Measurements from ENCODE around the gene WBP2NL. TPM values are rescaled to one million over a fixed set of nuclear protein-coding genes. Genes with fewer than 3 reads are reported as not detected.

Gene WBP2NL
- total RNA-seq, 2 donors from 2014 or later: 3.9 to 4.3 TPM

DNA sequence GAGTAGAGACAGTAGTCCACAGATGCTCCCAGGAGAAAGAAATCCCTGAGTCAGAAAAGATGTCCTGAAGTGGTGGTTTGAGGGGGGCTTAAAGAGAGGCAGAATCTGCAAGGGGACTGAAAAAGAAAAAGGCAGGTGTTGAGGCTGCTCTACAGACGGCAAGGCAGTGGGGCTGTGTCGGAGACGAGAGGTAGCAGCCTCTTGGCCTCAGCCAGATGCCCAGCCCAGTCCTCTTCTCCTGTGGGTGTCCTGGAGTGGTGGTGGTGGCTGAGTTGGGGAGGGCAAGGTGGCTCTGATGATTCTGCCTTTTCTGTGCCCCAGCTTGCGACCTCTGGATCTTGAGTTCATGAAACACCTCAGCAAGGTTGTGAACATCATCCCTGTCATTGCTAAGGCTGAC is 9.3 kb upstream of the WBP2NL start:
- Mint-ChIP-seq H3K4me3 (no peak overlapping the region), H3K9me3 (no peaks in the 10 kb centered on the region), H3K4me1 (ENCODE audit: low read depth) (no peaks in the 10 kb centered on the region), H3K27me3 (ENCODE audit: low read depth) (peaks cover 6% of the 10 kb centered on the region), H3K27ac (no peak overlapping the region), H3K36me3 (ENCODE audit: insufficient read depth in 2 of 2) (no peaks in the 10 kb centered on the region)
- no peak for ATAC-seq (replicated peaks in 1 of 2)
- no peak for DNase-seq

DNA sequence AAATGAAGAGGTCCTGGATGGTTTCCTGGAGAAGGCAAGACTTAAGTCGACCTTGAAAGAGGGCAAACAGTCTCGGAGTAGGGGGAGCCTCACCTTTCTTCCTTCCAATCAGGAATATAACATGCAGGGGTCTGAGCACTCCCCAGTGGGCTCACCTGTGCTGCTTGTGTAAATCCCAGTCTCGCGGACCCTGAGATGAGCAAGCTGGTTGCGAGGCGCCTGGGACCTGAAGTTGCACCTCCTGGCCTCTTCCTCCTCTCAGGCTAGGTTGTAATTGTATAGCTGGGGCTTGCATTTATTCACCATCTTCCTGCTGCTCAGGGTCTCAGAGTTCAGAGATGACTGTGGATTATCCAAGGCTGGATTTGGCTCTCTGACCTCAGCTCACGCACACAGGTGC is 7.5 kb upstream of the WBP2NL start:
- Mint-ChIP-seq H3K4me1 (ENCODE audit: low read depth) (no peaks in the 10 kb centered on the region), H3K27me3 (ENCODE audit: low read depth) (peaks cover 6% of the 10 kb centered on the region), H3K4me3 (no peak overlapping the region), H3K27ac (no peak overlapping the region), H3K36me3 (ENCODE audit: insufficient read depth in 2 of 2) (no peaks in the 10 kb centered on the region), H3K9me3 (no peaks in the 10 kb centered on the region)
- DNase-seq (no peak), ATAC-seq (replicated peaks in 1 of 2) (no peak)

- Mint-ChIP-seq H3K4me1 (ENCODE audit: low read depth) (peaks cover 6% of the 10 kb centered on the region), H3K9me3 (no peaks in the 10 kb centered on the region), H3K36me3 (ENCODE audit: insufficient read depth in 2 of 2) (no peaks in the 10 kb centered on the region), H3K4me3 (no peak overlapping the region), H3K27me3 (ENCODE audit: low read depth) (peaks cover 6% of the 10 kb centered on the region), H3K27ac (no peak overlapping the region)
- DNase-seq (no peak), ATAC-seq (replicated peaks in 1 of 2) (no peak)
Observed at GRCh38 chr22:41992496-41992895, 6.1 kb upstream of the WBP2NL start.

- Mint-ChIP-seq H3K27ac (no peak overlapping the region), H3K36me3 (ENCODE audit: insufficient read depth in 2 of 2) (peaks cover 6 to 9% of the 10 kb centered on the region in 2 donors), H3K4me1 (ENCODE audit: low read depth) (peaks cover 26% of the 10 kb centered on the region), H3K9me3 (peaks cover 3 to 4% of the 10 kb centered on the region in 2 donors), H3K4me3 (no peak overlapping the region), H3K27me3 (ENCODE audit: low read depth) (no peaks in the 10 kb centered on the region)
- no peak for DNase-seq
- no peak for ATAC-seq (replicated peaks in 1 of 2)
Observed at GRCh38 chr22:41995211-41995610, 3.4 kb upstream of the WBP2NL start.

DNA sequence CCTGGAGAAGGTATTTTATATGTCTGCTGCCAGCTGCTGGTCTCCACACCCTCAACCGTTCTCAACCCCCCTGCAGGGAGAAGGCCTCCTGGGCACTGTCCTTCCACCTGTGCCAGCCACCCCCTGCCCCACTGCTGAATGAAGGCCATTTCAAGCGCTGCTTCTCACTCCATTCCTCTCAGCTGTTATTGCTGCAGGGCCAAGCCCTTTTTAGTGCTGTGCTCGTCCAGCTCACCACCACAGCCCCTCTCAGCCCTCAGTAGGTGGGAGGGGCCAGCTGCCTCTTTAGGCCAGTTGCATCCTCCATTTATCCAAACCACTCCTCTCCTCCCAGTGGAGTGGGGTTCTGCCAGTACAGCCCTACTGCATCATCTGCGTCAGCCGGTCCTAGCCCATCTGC is 1.8 kb upstream of the WBP2NL start:
- Mint-ChIP-seq H3K4me3 (no peak overlapping the region), H3K27me3 (ENCODE audit: low read depth) (no peaks in the 10 kb centered on the region), H3K27ac (no peak overlapping the region), H3K36me3 (ENCODE audit: insufficient read depth in 2 of 2) (peaks cover 9 to 14% of the 10 kb centered on the region in 2 donors), H3K9me3 (peaks cover 5 to 6% of the 10 kb centered on the region in 2 donors), H3K4me1 (ENCODE audit: low read depth) (peaks cover 29% of the 10 kb centered on the region)
- no peak for DNase-seq
- ATAC-seq (replicated peaks in 1 of 2): no peak

GRCh38 chr22:42000466-42000865 is 1.9 kb downstream of the WBP2NL start:
- peak overlapping the region in 1 of 2 donors; percentile 59 for H3K4me3 Mint-ChIP-seq
- ATAC-seq (replicated peaks in 1 of 2): no peak

GRCh38 chr22:42001121-42001520 is 2.5 kb downstream of the WBP2NL start:
- ATAC-seq (replicated peaks in 1 of 2): no peak
- Mint-ChIP-seq H3K27me3 (ENCODE audit: low read depth) (no peaks in the 10 kb centered on the region), H3K36me3 (ENCODE audit: insufficient read depth in 2 of 2) (peaks cover 10 to 19% of the 10 kb centered on the region in 2 donors), H3K4me3 (no peak overlapping the region), H3K9me3 (peaks cover 5 to 9% of the 10 kb centered on the region in 2 donors), H3K27ac (no peak overlapping the region), H3K4me1 (ENCODE audit: low read depth) (peaks cover 29% of the 10 kb centered on the region)
- no peak for DNase-seq

More at GRCh38 chr22:42000466-42000865, 1.9 kb downstream of the WBP2NL start:
- Mint-ChIP-seq H3K27me3 (ENCODE audit: low read depth) (no peaks in the 10 kb centered on the region), H3K27ac (no peak overlapping the region), H3K9me3 (peaks cover 5 to 9% of the 10 kb centered on the region in 2 donors), H3K36me3 (ENCODE audit: insufficient read depth in 2 of 2) (peaks cover 9 to 19% of the 10 kb centered on the region in 2 donors), H3K4me1 (ENCODE audit: low read depth) (peaks cover 29% of the 10 kb centered on the region)
- no peak for DNase-seq

- H3K4me1 Mint-ChIP-seq (ENCODE audit: low read depth): peaks cover 29% of the 10 kb centered on the region
- peaks cover 10 to 22% of the 10 kb centered on the region in 2 donors for H3K36me3 Mint-ChIP-seq (ENCODE audit: insufficient read depth in 2 of 2)
- H3K4me3 Mint-ChIP-seq: no peak overlapping the region
- H3K9me3 Mint-ChIP-seq: peaks cover 5 to 9% of the 10 kb centered on the region in 2 donors
- ATAC-seq (replicated peaks in 1 of 2) (no peak), DNase-seq (no peak)
- peaks cover 4% of the 10 kb centered on the region for H3K27me3 Mint-ChIP-seq (ENCODE audit: low read depth)
- H3K27ac Mint-ChIP-seq: no peak overlapping the region
Observed at GRCh38 chr22:42001706-42002105, 3.1 kb downstream of the WBP2NL start.

DNA sequence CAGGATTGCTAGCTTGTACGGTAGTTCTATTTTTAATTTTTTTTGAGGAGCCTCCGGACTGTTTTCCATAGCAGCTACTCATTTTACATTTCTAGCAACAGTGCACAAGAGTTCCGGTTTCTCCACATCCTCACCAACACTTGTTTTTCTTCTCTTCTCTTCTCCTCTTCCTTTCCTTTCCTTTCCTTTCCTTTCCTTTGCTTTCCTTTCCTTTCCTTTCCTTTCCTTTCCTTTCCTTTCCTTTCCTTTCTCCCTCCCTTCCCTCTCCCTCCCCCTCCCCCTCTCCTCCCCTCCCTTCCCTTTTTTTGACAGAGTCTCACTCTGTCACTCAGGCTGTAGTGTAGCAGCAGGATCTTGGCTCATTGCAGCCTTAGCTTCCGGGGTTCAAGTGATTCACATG is 9.3 kb downstream of the WBP2NL start:
- Mint-ChIP-seq H3K27ac (no peak overlapping the region), H3K36me3 (ENCODE audit: insufficient read depth in 2 of 2) (peaks cover 5 to 24% of the 10 kb centered on the region in 2 donors), H3K9me3 (peaks cover 7 to 8% of the 10 kb centered on the region in 2 donors), H3K4me1 (ENCODE audit: low read depth) (no peaks in the 10 kb centered on the region), H3K27me3 (ENCODE audit: low read depth) (peaks cover 18% of the 10 kb centered on the region), H3K4me3 (no peak overlapping the region)
- ATAC-seq (replicated peaks in 1 of 2): no peak
- DNase-seq: no peak

GRCh38 chr22:42010778-42011177 is 12.2 kb downstream of the WBP2NL start:
- DNase-seq (no peak), ATAC-seq (replicated peaks in 1 of 2) (no peak)
- H3K4me3 Mint-ChIP-seq: no peak overlapping the region
- H3K27me3 Mint-ChIP-seq (ENCODE audit: low read depth): peaks cover 18% of the 10 kb centered on the region
- no peak overlapping the region for H3K27ac Mint-ChIP-seq
- H3K9me3 Mint-ChIP-seq: peaks cover 6 to 7% of the 10 kb centered on the region in 2 donors
- no peaks in the 10 kb centered on the region for H3K4me1 Mint-ChIP-seq (ENCODE audit: low read depth)
- H3K36me3 Mint-ChIP-seq (ENCODE audit: insufficient read depth in 2 of 2): peaks cover 6 to 21% of the 10 kb centered on the region in 2 donors

DNA sequence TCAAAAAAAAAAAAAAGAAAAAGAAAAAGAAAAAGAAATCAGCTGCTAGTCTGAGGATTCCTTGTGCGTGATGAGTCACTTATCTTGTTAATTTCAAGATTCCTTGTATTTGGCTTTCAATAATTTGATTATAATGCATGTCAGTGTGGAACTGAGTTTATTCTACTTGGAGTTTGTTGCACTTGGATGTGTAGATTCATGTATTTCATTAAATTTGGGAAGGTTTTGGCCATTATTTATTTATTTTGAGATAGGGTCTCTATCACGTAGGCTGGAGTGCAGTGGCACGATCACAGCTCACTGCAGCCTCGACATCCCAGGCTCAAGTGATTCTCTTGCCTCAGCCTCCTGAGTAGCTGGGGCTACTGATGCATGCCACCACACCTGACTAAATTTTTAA is 14.8 kb downstream of the WBP2NL start:
- H3K4me1 Mint-ChIP-seq (ENCODE audit: low read depth): no peaks in the 10 kb centered on the region
- H3K4me3 Mint-ChIP-seq: no peak overlapping the region
- no peak for ATAC-seq (replicated peaks in 1 of 2)

DNA sequence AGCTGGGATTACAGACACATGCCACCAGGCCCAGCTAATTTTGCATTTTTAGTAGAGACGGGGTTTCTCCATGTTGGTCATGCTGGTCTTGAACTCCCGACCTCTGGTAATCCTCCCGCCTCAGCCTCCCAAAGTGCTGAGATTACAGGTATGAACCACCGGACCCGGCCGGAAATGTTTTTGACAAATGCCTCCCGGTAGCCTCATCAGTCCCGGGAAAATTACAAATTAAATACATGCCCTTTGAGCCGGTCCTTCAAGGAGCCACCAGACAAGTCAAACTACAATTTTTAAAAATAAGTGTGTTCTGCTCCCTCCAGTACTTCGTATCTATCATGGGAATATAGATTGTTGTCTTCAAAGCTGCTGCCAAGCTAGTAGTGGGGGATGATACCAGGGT is 17.5 kb downstream of the WBP2NL start:
- Mint-ChIP-seq H3K36me3 (ENCODE audit: insufficient read depth in 2 of 2) (peaks cover 2 to 7% of the 10 kb centered on the region in 2 donors), H3K4me1 (ENCODE audit: low read depth) (peaks cover 5% of the 10 kb centered on the region), H3K9me3 (peaks cover 2 to 3% of the 10 kb centered on the region in 2 donors), H3K27ac (no peak overlapping the region), H3K27me3 (ENCODE audit: low read depth) (peaks cover 16% of the 10 kb centered on the region), H3K4me3 (no peak overlapping the region)
- DNase-seq (no peak), ATAC-seq (replicated peaks in 1 of 2) (no peak)

More for the DNA sequence above, 14.8 kb downstream of the WBP2NL start:
- peaks cover 4 to 6% of the 10 kb centered on the region in 2 donors for H3K9me3 Mint-ChIP-seq
- H3K27me3 Mint-ChIP-seq (ENCODE audit: low read depth): peaks cover 25% of the 10 kb centered on the region
- no peak for DNase-seq
- H3K36me3 Mint-ChIP-seq (ENCODE audit: insufficient read depth in 2 of 2): peaks cover 4 to 18% of the 10 kb centered on the region in 2 donors
- H3K27ac Mint-ChIP-seq: no peak overlapping the region

DNA sequence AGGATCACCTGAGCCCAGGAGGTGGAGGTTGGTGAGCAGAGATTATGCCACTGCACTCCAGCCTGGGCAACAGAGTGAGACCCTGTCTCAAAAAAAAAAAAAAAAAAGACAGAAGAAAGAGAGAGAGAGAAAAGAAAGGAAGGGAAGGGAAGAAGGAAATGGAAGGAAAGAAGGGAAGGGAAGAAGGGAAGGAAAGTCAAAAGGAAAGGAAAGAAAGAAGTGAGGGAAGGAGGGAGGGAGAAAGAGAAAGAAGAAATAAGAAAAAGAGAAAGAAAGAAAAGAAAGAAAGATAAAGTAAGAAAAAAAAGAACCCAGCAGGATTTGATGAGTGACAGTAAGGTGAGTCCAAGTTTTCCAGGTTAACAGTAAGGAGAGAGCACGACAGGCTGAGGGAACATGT is 19.6 kb downstream of the WBP2NL start:
- DNase-seq: no peak
- peaks cover 0 to 2% of the 10 kb centered on the region in 2 donors for H3K36me3 Mint-ChIP-seq (ENCODE audit: insufficient read depth in 2 of 2)
- no peaks in the 10 kb centered on the region for H3K9me3 Mint-ChIP-seq
- ATAC-seq (replicated peaks in 1 of 2): no peak
- H3K4me1 Mint-ChIP-seq (ENCODE audit: low read depth): peaks cover 20% of the 10 kb centered on the region
- no peak overlapping the region for H3K27ac Mint-ChIP-seq
- H3K27me3 Mint-ChIP-seq (ENCODE audit: low read depth): peaks cover 16% of the 10 kb centered on the region
- no peak overlapping the region for H3K4me3 Mint-ChIP-seq

DNA sequence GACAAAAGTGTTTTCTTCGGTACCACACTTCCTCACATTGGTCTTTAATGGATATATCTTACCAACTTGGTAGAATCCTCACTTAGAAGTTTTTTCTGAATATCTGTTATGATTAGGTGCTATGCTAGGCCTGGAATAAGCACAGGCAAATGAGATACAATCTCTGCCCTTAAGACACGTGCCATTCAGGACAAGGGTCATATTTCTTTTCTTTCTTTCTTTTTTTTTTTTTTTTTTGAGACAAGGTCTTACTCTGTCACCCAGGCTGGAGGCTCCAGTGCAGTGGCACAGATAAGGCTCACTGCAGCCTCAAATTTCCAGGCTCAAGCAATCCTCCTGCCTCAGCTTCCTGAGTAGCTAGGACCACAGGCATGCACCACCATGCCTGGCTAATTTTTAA is 23.0 kb downstream of the WBP2NL start:
- no peaks in the 10 kb centered on the region for H3K9me3 Mint-ChIP-seq
- peaks cover 20% of the 10 kb centered on the region for H3K4me1 Mint-ChIP-seq (ENCODE audit: low read depth)
- H3K4me3 Mint-ChIP-seq: no peak overlapping the region

More for the DNA sequence above, 23.0 kb downstream of the WBP2NL start:
- peaks cover 10% of the 10 kb centered on the region for H3K27me3 Mint-ChIP-seq (ENCODE audit: low read depth)
- H3K27ac Mint-ChIP-seq: no peak overlapping the region
- DNase-seq (no peak), ATAC-seq (replicated peaks in 1 of 2) (no peak)
- no peaks in the 10 kb centered on the region for H3K36me3 Mint-ChIP-seq (ENCODE audit: insufficient read depth in 2 of 2)
